A549 treated with AZD9567 at 1 μM for 4 hours (cell line): Measurements from ENCODE around the gene HNRNPCL4. TPM values are rescaled to one million over a fixed set of nuclear protein-coding genes. Genes with fewer than 3 reads are reported as not detected.

ENCODE experiments used
- total RNA-seq: library from RNA; stranded (reverse); fragments of 200-300 nt; extraction: Qiagen RNA extraction; gene quantifications from 5 replicates; pipeline ENCODE4 v1.2.3, GENCODE V29; 2022; ENCODE audit not compliant: insufficient read depth

HNRNPCL4 gene
- not detected in 5 replicates for total RNA-seq

GRCh38 chr1:13165531-13165930 lies at the start of gene HNRNPCL4:
Gene HNRNPCL4, minus strand, starts transcription at chr1:13165631. Its CDS starts 164 bp downstream, at chr1:13165467.

GRCh38 chr1:13201309-13201708 lies 35.9 kb upstream of the HNRNPCL4 start, which contains the start of gene PRAMEF13:
Gene PRAMEF13, minus strand, starts transcription at chr1:13201409. Its CDS starts 1,820 bp downstream, at chr1:13199589.

GRCh38 chr1:13171548-13171947 lies 6.1 kb upstream of the HNRNPCL4 start, which contains the start of gene PRAMEF9:
Gene PRAMEF9, plus strand, starts transcription at chr1:13171848. Its CDS starts 3,433 bp downstream, at chr1:13175281.

GRCh38 chr1:13155909-13156308 lies 9.5 kb downstream of the HNRNPCL4 start, which contains the start of gene PRAMEF26:
Gene PRAMEF26, minus strand, starts transcription at chr1:13156009. Its CDS starts 2,914 bp downstream, at chr1:13153095.

GRCh38 chr1:13116754-13117153 lies 48.7 kb downstream of the HNRNPCL4 start, which contains the start of gene HNRNPCL2:
Gene HNRNPCL2, minus strand, starts transcription at chr1:13116854. Its CDS starts 454 bp downstream, at chr1:13116400.

Other genes starting within 250 kb of the HNRNPCL4 start
- gene PRAMEF7, start 249.0 kb downstream of the HNRNPCL4 start, total RNA-seq: 0.05 TPM in 1 of 5 replicates, not detected in the others
- not detected in 5 replicates for gene PRAMEF6, start 218.1 kb downstream of the HNRNPCL4 start, total RNA-seq
- not detected in 5 replicates for gene PRAMEF27, start 109.1 kb downstream of the HNRNPCL4 start, total RNA-seq
- gene HNRNPCL3, start 104.9 kb downstream of the HNRNPCL4 start, total RNA-seq: not detected in 5 replicates
- gene PRAMEF25, start 94.9 kb downstream of the HNRNPCL4 start, total RNA-seq: not detected in 5 replicates
- not detected in 5 replicates for gene HNRNPCL2, start 48.8 kb downstream of the HNRNPCL4 start, total RNA-seq
- not detected in 5 replicates for gene PRAMEF26, start 9.6 kb downstream of the HNRNPCL4 start, total RNA-seq
- not detected in 5 replicates for gene PRAMEF9, start 6.2 kb upstream of the HNRNPCL4 start, total RNA-seq
- gene PRAMEF13, start 35.8 kb upstream of the HNRNPCL4 start, total RNA-seq: not detected in 5 replicates
- gene PRAMEF18, start 60.5 kb upstream of the HNRNPCL4 start, total RNA-seq: not detected in 5 replicates
- gene PRAMEF5, start 88.6 kb upstream of the HNRNPCL4 start, total RNA-seq: not detected in 5 replicates
- gene PRAMEF8, start 119.5 kb upstream of the HNRNPCL4 start, total RNA-seq: not detected in 5 replicates
- not detected in 5 replicates for gene PRAMEF33, start 137.9 kb upstream of the HNRNPCL4 start, total RNA-seq
- not detected in 5 replicates for gene PRAMEF15, start 149.9 kb upstream of the HNRNPCL4 start, total RNA-seq
- not detected in 5 replicates for gene PRAMEF14, start 181.5 kb upstream of the HNRNPCL4 start, total RNA-seq
- gene PRAMEF19, start 206.3 kb upstream of the HNRNPCL4 start, total RNA-seq: not detected in 5 replicates
- gene PRAMEF17, start 224.0 kb upstream of the HNRNPCL4 start, total RNA-seq: not detected in 5 replicates
- not detected in 5 replicates for gene PRAMEF20, start 244.8 kb upstream of the HNRNPCL4 start, total RNA-seq